ENCODE measurements around the gene CDK5RAP2. TPM values are rescaled to one million over a fixed set of nuclear protein-coding genes. Genes with fewer than 3 reads are reported as not detected.

The CDK5RAP2 gene
- total RNA-seq, 2 experiments from 2014 or later: 76.0 to 81.6 TPM

DNA sequence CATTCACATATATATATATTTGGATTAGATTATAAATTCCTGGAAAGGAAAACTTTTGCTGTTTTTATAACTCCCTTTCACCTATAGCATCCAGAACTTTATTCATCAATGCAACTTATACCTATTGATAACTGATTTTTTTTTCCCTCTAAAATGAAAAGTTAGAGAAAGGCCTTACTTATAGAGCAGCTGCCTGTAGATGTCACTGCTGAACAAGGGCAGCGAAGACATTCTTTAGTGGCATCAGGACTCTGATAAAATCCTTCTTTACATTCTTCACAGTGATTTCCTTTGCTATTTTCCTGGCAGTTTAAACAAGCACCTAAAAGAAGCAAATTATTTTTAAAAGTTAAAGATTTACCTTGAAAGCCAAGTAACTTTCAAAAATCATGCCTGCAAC is 32.3 kb upstream of the CDK5RAP2 start:
- intact Hi-C loops (cut with micrococcal nuclease; ENCODE audit: unreplicated experiment): no loop called here
- H3K79me2 ChIP-seq (ENCODE audit: insufficient read depth, low read depth, low read length): no peaks in the 10 kb centered on the region
- no peaks in the 10 kb centered on the region for H3K4me1 ChIP-seq (ENCODE audit: insufficient read depth, low read length, poor library complexity, severe bottlenecking)
- no peaks in the 10 kb centered on the region for H3K36me3 ChIP-seq (ENCODE audit: insufficient read depth, low read length)
- POLR2A ChIA-PET: interaction anchor here (0.7 to 1.7 kb wide), 2 partner anchors 29 to 49 kb away, joined by 4 read pairs; no protein-coding TSS in a partner anchor
- CTCF ChIA-PET (ENCODE audit: unreplicated experiment): no interaction called here
- no peaks in the 10 kb centered on the region for H3K9me3 ChIP-seq (ENCODE audit: low read length)
- no peak overlapping the region for H2AFZ ChIP-seq (ENCODE audit: low read length)
- no peak overlapping the region for H3K4me3 ChIP-seq (ENCODE audit: low read depth, low read length, poor library complexity, severe bottlenecking)
- H3K4me2 ChIP-seq (ENCODE audit: low read length): no peak overlapping the region
- H4K20me1 ChIP-seq (ENCODE audit: insufficient read depth, low read length): no peaks in the 10 kb centered on the region
- TF ChIP-seq EZH2phosphoT487 (IDR thresholded peaks at IDR 0.05; ENCODE audit: borderline replicate concordance, low read depth, low read length): no peak
- TF ChIP-seq, protein P1, sequence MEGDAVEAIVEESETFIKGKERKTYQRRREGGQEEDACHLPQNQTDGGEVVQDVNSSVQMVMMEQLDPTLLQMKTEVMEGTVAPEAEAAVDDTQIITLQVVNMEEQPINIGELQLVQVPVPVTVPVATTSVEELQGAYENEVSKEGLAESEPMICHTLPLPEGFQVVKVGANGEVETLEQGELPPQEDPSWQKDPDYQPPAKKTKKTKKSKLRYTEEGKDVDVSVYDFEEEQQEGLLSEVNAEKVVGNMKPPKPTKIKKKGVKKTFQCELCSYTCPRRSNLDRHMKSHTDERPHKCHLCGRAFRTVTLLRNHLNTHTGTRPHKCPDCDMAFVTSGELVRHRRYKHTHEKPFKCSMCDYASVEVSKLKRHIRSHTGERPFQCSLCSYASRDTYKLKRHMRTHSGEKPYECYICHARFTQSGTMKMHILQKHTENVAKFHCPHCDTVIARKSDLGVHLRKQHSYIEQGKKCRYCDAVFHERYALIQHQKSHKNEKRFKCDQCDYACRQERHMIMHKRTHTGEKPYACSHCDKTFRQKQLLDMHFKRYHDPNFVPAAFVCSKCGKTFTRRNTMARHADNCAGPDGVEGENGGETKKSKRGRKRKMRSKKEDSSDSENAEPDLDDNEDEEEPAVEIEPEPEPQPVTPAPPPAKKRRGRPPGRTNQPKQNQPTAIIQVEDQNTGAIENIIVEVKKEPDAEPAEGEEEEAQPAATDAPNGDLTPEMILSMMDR (conservative IDR thresholded peaks at IDR 0.05; ENCODE audit: low read length): peak; percentile 70
- BruUV-seq (replicated peaks): no TSS peak
- H3K27ac ChIP-seq (ENCODE audit: low read depth, low read length, poor library complexity, severe bottlenecking): no peak overlapping the region
- no peaks in the 10 kb centered on the region for H3K9me2 ChIP-seq (ENCODE audit: insufficient read depth, low read length)
- peak; percentile 8 for DNase-seq (ENCODE audit: low spot score)

DNA sequence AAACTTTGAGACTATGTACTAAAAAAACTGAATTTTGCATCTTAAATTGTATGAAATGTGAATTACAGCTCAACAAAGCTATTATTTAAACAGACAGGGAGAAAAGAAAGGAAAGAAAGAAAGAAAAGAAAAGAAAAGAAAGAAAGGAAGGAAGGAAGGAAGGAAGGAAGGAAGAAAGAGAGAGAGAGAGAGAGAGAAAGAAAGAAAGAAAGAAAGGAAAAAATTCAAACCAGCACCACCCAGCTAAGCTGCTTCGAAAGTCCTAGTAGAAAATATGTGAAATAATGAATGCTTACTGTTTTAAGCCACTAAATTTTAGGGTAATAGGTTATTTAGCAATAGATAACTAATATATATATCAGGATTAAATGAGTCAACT is 31.7 kb upstream of the CDK5RAP2 start:
- Histone ChIP-seq H3K27ac (ENCODE audit: low read depth, low read length, poor library complexity, severe bottlenecking) (no peak overlapping the region), H3K9me3 (ENCODE audit: low read length) (no peaks in the 10 kb centered on the region), H3K4me2 (ENCODE audit: low read length) (no peak overlapping the region), H3K4me3 (ENCODE audit: low read depth, low read length, poor library complexity, severe bottlenecking) (no peak overlapping the region), H3K9me2 (ENCODE audit: insufficient read depth, low read length) (no peaks in the 10 kb centered on the region), H4K20me1 (ENCODE audit: insufficient read depth, low read length) (no peaks in the 10 kb centered on the region), H3K4me1 (ENCODE audit: insufficient read depth, low read length, poor library complexity, severe bottlenecking) (no peaks in the 10 kb centered on the region), H3K36me3 (ENCODE audit: insufficient read depth, low read length) (no peaks in the 10 kb centered on the region), H3K79me2 (ENCODE audit: insufficient read depth, low read depth, low read length) (no peaks in the 10 kb centered on the region), H2AFZ (ENCODE audit: low read length) (no peak overlapping the region)
- no peak for DNase-seq (ENCODE audit: low spot score)
- ChIA-PET CTCF (ENCODE audit: unreplicated experiment) (interaction anchor here (0.6 kb wide), 1 partner anchor 161 kb away, joined by 4 read pairs; no protein-coding TSS in a partner anchor), POLR2A (interaction anchor here (0.6 to 1.7 kb wide), 3 partner anchors 14 to 40 kb away, joined by 4 to 5 read pairs (median 5); no protein-coding TSS in a partner anchor)
- no peak for TF ChIP-seq EZH2phosphoT487 (IDR thresholded peaks at IDR 0.05; ENCODE audit: borderline replicate concordance, low read depth, low read length)
- intact Hi-C loops (cut with micrococcal nuclease; ENCODE audit: unreplicated experiment): no loop called here
- BruUV-seq (replicated peaks): no TSS peak

DNA sequence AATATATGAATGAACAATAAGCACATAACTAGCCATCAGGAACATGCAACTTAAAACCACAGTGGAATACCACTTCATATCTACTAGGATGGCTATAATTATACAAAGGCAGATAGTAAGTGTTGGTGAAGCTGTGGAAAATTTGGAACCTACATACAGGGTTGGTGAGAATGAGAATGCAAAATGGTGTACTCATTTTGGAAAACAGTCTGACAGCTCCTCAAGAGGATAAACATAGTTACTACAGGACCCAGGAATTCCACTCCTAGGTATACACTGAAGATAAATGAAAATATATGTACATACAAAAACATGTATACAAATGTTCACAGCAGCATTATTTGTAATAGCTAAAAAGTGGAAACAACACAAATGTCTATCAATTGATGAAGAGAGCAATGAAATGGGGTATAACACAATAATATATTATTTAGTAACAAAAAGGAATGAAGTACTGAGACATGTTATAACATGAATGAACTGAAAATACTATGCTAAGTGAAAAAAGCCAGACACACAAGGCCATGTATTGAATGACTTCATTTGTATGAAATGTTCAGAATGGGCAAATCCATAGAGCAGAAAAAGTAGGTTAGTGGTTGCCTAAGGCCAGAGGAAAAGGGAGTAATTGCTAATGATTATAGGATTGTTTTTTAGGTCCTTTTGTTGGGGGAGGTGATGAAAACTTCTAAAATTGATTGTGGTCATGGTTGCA is 31.2 kb upstream of the CDK5RAP2 start:
- no peaks in the 10 kb centered on the region for H3K9me3 ChIP-seq (ENCODE audit: low read length)
- ChIA-PET CTCF (ENCODE audit: unreplicated experiment) (interaction anchor here (0.6 kb wide), 1 partner anchor 160 kb away, joined by 4 read pairs; no protein-coding TSS in a partner anchor), POLR2A (interaction anchor here (0.6 to 1.7 kb wide), 3 partner anchors 13 to 39 kb away, joined by 4 to 5 read pairs (median 5); no protein-coding TSS in a partner anchor)
- no peak overlapping the region for H3K27ac ChIP-seq (ENCODE audit: low read depth, low read length, poor library complexity, severe bottlenecking)
- no peaks in the 10 kb centered on the region for H3K4me1 ChIP-seq (ENCODE audit: insufficient read depth, low read length, poor library complexity, severe bottlenecking)
- BruUV-seq (replicated peaks): no TSS peak
- H3K9me2 ChIP-seq (ENCODE audit: insufficient read depth, low read length): no peaks in the 10 kb centered on the region
- H4K20me1 ChIP-seq (ENCODE audit: insufficient read depth, low read length): no peaks in the 10 kb centered on the region
- H3K36me3 ChIP-seq (ENCODE audit: insufficient read depth, low read length): no peaks in the 10 kb centered on the region
- no peaks in the 10 kb centered on the region for H3K79me2 ChIP-seq (ENCODE audit: insufficient read depth, low read depth, low read length)
- no peak overlapping the region for H3K4me3 ChIP-seq (ENCODE audit: low read depth, low read length, poor library complexity, severe bottlenecking)
- TF ChIP-seq, protein P1 (conservative IDR thresholded peaks at IDR 0.05; ENCODE audit: low read length): peak; percentile 54
- TF ChIP-seq EZH2phosphoT487 (IDR thresholded peaks at IDR 0.05; ENCODE audit: borderline replicate concordance, low read depth, low read length): no peak
- intact Hi-C loops (cut with micrococcal nuclease; ENCODE audit: unreplicated experiment): no loop called here
- no peak overlapping the region for H2AFZ ChIP-seq (ENCODE audit: low read length)
- H3K4me2 ChIP-seq (ENCODE audit: low read length): no peak overlapping the region
- no peak for DNase-seq (ENCODE audit: low spot score)

Measured in OCI-LY7 (cell line).